MM.1S (cell line): ENCODE measurements around the gene CAPN8.

Experiments used
- DNase-seq: peaks from one replicate; pipeline ENCODE4 v3.0.0-alpha.2; 2015
- H2AFZ ChIP-seq: fragments of 300-600 bp; sonication (generic); 2 replicates; pipeline ENCODE4 v1.6.0; 2016; ENCODE audit warnings: antibody characterized with exemption, low read length
- H3F3A ChIP-seq: fragments of 300-600 bp; sonication (generic); 2 replicates; pipeline ENCODE4 v1.6.1; 2016; ENCODE audit warnings: mild to moderate bottlenecking, antibody characterized with exemption, low read length, moderate library complexity, mixed read lengths; ENCODE audit not compliant: insufficient read depth
- H3K27ac ChIP-seq: fragments of 300-600 bp; sonication (generic); 2 replicates; pipeline ENCODE4 v1.5.1; 2016; ENCODE audit warnings: mild to moderate bottlenecking, low read length
- H3K27me3 ChIP-seq: fragments of 300-600 bp; sonication (generic); replicated peaks from 2 replicates; pipeline ENCODE4 v1.6.0; 2016; ENCODE audit warnings: low read length; ENCODE audit not compliant: insufficient read depth
- H3K36me3 ChIP-seq: fragments of 300-600 bp; sonication (generic); replicated peaks from 2 replicates; pipeline ENCODE4 v1.6.1; 2016; ENCODE audit warnings: mild to moderate bottlenecking, low read length, mixed read lengths; ENCODE audit not compliant: insufficient read depth
- H3K4me1 ChIP-seq: fragments of 300-600 bp; sonication (generic); 2 replicates; pipeline ENCODE4 v1.6.1; 2016; ENCODE audit warnings: low read length, mixed read lengths
- H3K4me2 ChIP-seq: fragments of 300-600 bp; sonication (generic); 2 replicates; pipeline ENCODE4 v1.6.0; 2016; ENCODE audit warnings: low read depth, low read length
- H3K4me3 ChIP-seq: fragments of 300-600 bp; sonication (generic); 2 replicates; pipeline ENCODE4 v1.5.1; 2016; ENCODE audit warnings: low read length, mixed read lengths
- H3K79me2 ChIP-seq: fragments of 300-600 bp; sonication (generic); 2 replicates; pipeline ENCODE4 v1.6.1; 2016; ENCODE audit warnings: mixed run types, low read length, mixed read lengths
- H3K9ac ChIP-seq: fragments of 300-600 bp; sonication (generic); 2 replicates; pipeline ENCODE4 v1.6.1; 2016; ENCODE audit warnings: low read length, mixed read lengths
- H3K9me2 ChIP-seq: fragments of 300-600 bp; sonication (generic); replicated peaks from 2 replicates; pipeline ENCODE4 v1.6.1; 2016; ENCODE audit warnings: mild to moderate bottlenecking, low read length, mixed read lengths; ENCODE audit not compliant: insufficient read depth
- H3K9me3 ChIP-seq: fragments of 300-600 bp; sonication (generic); replicated peaks from 2 replicates; pipeline ENCODE4 v1.6.1; 2016; ENCODE audit warnings: mild to moderate bottlenecking, low read length, mixed read lengths; ENCODE audit not compliant: insufficient read depth
- H4K20me1 ChIP-seq: fragments of 300-600 bp; sonication (generic); 2 replicates; pipeline ENCODE4 v1.6.1; 2016; ENCODE audit warnings: mild to moderate bottlenecking, low read length, moderate library complexity, mixed read lengths; ENCODE audit not compliant: insufficient read depth
- CTCF ChIP-seq: fragments of 300-600 bp; sonication (generic); IDR thresholded peaks from 2 replicates; pipeline ENCODE4 v1.5.1; 2016; ENCODE audit warnings: antibody characterized with exemption, low read length, mixed read lengths
- EZH2 ChIP-seq: fragments of 300-600 bp; sonication (generic); optimal IDR thresholded peaks from 2 replicates; pipeline ENCODE3; 2017; ENCODE audit warnings: low read depth, mild to moderate bottlenecking, antibody characterized with exemption, low read length, mixed read lengths
- EZH2phosphoT487 ChIP-seq: fragments of 300-600 bp; sonication (generic); IDR thresholded peaks from 2 replicates; pipeline ENCODE4 v1.6.1; 2018; ENCODE audit warnings: antibody characterized with exemption, low read length

The CAPN8 gene

GRCh38 chr1:223709598-223709997 lies 44.1 kb upstream of the CAPN8 start:
- H3K79me2 ChIP-seq, result peaks cover 18% of the 10 kb centered on the region
- no peak overlapping the region for H3K9ac ChIP-seq
- no peak for TF ChIP-seq EZH2phosphoT487
- TF ChIP-seq EZH2, result no peak
- peak; percentile 23 for TF ChIP-seq CTCF
- no peak overlapping the region for H3K4me2 ChIP-seq
- no peaks in the 10 kb centered on the region for H3K9me2 ChIP-seq
- H4K20me1 ChIP-seq, result no peaks in the 10 kb centered on the region
- DNase-seq, result no peak
- no peaks in the 10 kb centered on the region for H3K27me3 ChIP-seq
- no peak overlapping the region for H3K4me3 ChIP-seq
- H3K36me3 ChIP-seq, result no peaks in the 10 kb centered on the region
- H2AFZ ChIP-seq, result no peak overlapping the region
- peaks cover 27% of the 10 kb centered on the region for H3K4me1 ChIP-seq
- H3F3A ChIP-seq, result peaks cover 19% of the 10 kb centered on the region
- no peak overlapping the region for H3K27ac ChIP-seq
- H3K9me3 ChIP-seq, result no peaks in the 10 kb centered on the region

- no peak overlapping the region for H3K9ac ChIP-seq
- no peaks in the 10 kb centered on the region for H3K9me2 ChIP-seq
- H4K20me1 ChIP-seq, result no peaks in the 10 kb centered on the region
- no peaks in the 10 kb centered on the region for H3K27me3 ChIP-seq
- no peak overlapping the region for H3K4me3 ChIP-seq
- H3K36me3 ChIP-seq, result no peaks in the 10 kb centered on the region
- H3K4me2 ChIP-seq, result no peak overlapping the region
- peaks cover 13% of the 10 kb centered on the region for H3F3A ChIP-seq
- H3K9me3 ChIP-seq, result no peaks in the 10 kb centered on the region
- no peak for DNase-seq
- no peak overlapping the region for H2AFZ ChIP-seq
- no peak overlapping the region for H3K27ac ChIP-seq
- H3K79me2 ChIP-seq, result peaks cover 9% of the 10 kb centered on the region
- H3K4me1 ChIP-seq, result peaks cover 19% of the 10 kb centered on the region
- TF ChIP-seq EZH2 (no peak), EZH2phosphoT487 (no peak), CTCF (no peak)
These were observed 43.3 kb upstream of the CAPN8 start for GRCh38 chr1:223708651-223709268.

GRCh38 chr1:223708001-223708359 lies 42.5 kb upstream of the CAPN8 start:
- TF ChIP-seq CTCF, result no peak
- TF ChIP-seq EZH2, result no peak
- no peak for TF ChIP-seq EZH2phosphoT487
- H3K4me1 ChIP-seq, result peaks cover 13% of the 10 kb centered on the region
- DNase-seq, result no peak
- no peak overlapping the region for H3K4me3 ChIP-seq
- no peak overlapping the region for H2AFZ ChIP-seq
- no peaks in the 10 kb centered on the region for H3K9me3 ChIP-seq
- no peaks in the 10 kb centered on the region for H3K27me3 ChIP-seq
- H3K36me3 ChIP-seq, result no peaks in the 10 kb centered on the region
- H3K27ac ChIP-seq, result no peak overlapping the region
- H4K20me1 ChIP-seq, result no peaks in the 10 kb centered on the region
- no peak overlapping the region for H3K9ac ChIP-seq
- peaks cover 9% of the 10 kb centered on the region for H3F3A ChIP-seq
- H3K9me2 ChIP-seq, result no peaks in the 10 kb centered on the region
- H3K4me2 ChIP-seq, result no peak overlapping the region
- peaks cover 1% of the 10 kb centered on the region for H3K79me2 ChIP-seq
